ENCODE measurements around the gene GTF2A2. TPM values are rescaled to one million over a fixed set of nuclear protein-coding genes. Genes with fewer than 3 reads are reported as not detected.

Gene GTF2A2
- total RNA-seq, 5 donors from 2014 or later (not counting 1 experiment from before 2014, with no cell fraction given): 44.1 to 70.6 (median 53.3) TPM

GRCh38 chr15:59609730-59610712, 47.3 kb downstream of the GTF2A2 start:
- Mint-ChIP-seq H3K4me1 (peaks cover 2 to 12% (median 5%) of the 10 kb centered on the region in 3 donors), H3K27me3 (peaks cover 6 to 28% of the 10 kb centered on the region in 2 donors), H3K9me3 (peaks cover 0 to 8% (median 0%) of the 10 kb centered on the region in 3 donors), H3K4me3 (no peak overlapping the region), H3K27ac (no peak overlapping the region), H3K36me3 (no peaks in the 10 kb centered on the region)
- Histone ChIP-seq H3K4me1 (ENCODE audit: control insufficient read depth in 1 of 2, extremely low read depth in 1 of 2, insufficient read depth in 2 of 2, low read length in 2 of 2) (no peaks in the 10 kb centered on the region), H3K36me3 (ENCODE audit: control insufficient read depth in 2 of 2, extremely low read depth in 1 of 2, insufficient read depth in 1 of 2, low read length in 1 of 2) (no peaks in the 10 kb centered on the region), H3K27me3 (replicated peaks in 1 of 2; ENCODE audit: control insufficient read depth in 2 of 2, extremely low read depth in 1 of 2, insufficient read depth in 2 of 2, low read length in 1 of 2) (peaks cover 0 to 21% of the 10 kb centered on the region in 2 experiments), H3K27ac (ENCODE audit: low read length) (no peak overlapping the region), H3K4me3 (ENCODE audit: control insufficient read depth in 1 of 2, extremely low read depth in 1 of 2, low read length in 1 of 2) (no peak overlapping the region), H3K9me3 (no peaks in the 10 kb centered on the region)
- CTCF ChIA-PET: no interaction called here
- POLR2A ChIA-PET: no interaction called here
- ATAC-seq (replicated peaks in 1 of 4): no peak
- 97% methylated on average over 4 of the region's 7 CpGs for WGBS (ENCODE audit: insufficient coverage)
- DNase-seq: no peak

GRCh38 chr15:59605994-59606393, 51.3 kb downstream of the GTF2A2 start:
- Histone ChIP-seq H3K4me3 (ENCODE audit: control insufficient read depth in 1 of 2, extremely low read depth in 1 of 2, low read length in 1 of 2) (no peak overlapping the region), H3K9me3 (no peaks in the 10 kb centered on the region), H3K4me1 (ENCODE audit: control insufficient read depth in 1 of 2, extremely low read depth in 1 of 2, insufficient read depth in 2 of 2, low read length in 2 of 2) (no peaks in the 10 kb centered on the region), H3K36me3 (ENCODE audit: control insufficient read depth in 2 of 2, extremely low read depth in 1 of 2, insufficient read depth in 1 of 2, low read length in 1 of 2) (no peaks in the 10 kb centered on the region), H3K27ac (ENCODE audit: low read length) (no peak overlapping the region), H3K27me3 (replicated peaks in 1 of 2; ENCODE audit: control insufficient read depth in 2 of 2, extremely low read depth in 1 of 2, insufficient read depth in 2 of 2, low read length in 1 of 2) (peaks cover 0 to 13% of the 10 kb centered on the region in 2 experiments)
- ATAC-seq (replicated peaks in 1 of 4) (no peak), DNase-seq (no peak)
- WGBS (ENCODE audit: insufficient coverage): 94% methylated on average over 4 of the region's 5 CpGs
- peaks cover 0 to 1% (median 0%) of the 10 kb centered on the region in 3 donors for H3K4me1 Mint-ChIP-seq
- ChIA-PET POLR2A (no interaction called here), CTCF (no interaction called here)
- H3K36me3 Mint-ChIP-seq: peaks cover 3% of the 10 kb centered on the region
- H3K27ac Mint-ChIP-seq: no peak overlapping the region
- peaks cover 10 to 27% of the 10 kb centered on the region in 2 donors for H3K27me3 Mint-ChIP-seq
- H3K4me3 Mint-ChIP-seq: no peak overlapping the region
- peaks cover 15 to 32% (median 18%) of the 10 kb centered on the region in 3 donors for H3K9me3 Mint-ChIP-seq

DNA sequence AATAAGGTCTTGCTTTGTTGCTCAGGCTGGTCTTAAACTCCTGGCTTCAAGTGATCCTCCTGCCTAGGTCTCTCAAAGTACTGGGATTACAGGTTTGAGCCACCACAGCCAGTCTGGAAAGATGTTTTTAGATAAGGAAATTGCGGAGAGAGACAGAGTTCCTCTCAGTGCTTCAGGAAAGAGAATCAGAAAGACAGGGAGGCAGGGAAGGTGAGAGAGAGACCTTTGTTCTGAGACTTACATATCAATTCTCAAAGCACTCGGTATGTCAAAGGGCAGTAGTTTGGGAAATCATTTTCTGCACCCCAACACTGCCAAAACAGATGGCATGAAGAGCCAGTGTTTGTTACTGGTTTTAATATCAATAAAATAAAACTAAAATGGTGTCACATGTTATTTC, 58.9 kb downstream of the GTF2A2 start:
- POLR2A ChIA-PET: no interaction called here
- Mint-ChIP-seq H3K4me3 (no peak overlapping the region), H3K36me3 (peaks cover 8% of the 10 kb centered on the region), H3K4me1 (no peaks in the 10 kb centered on the region), H3K9me3 (peaks cover 4 to 24% (median 7%) of the 10 kb centered on the region in 3 donors), H3K27me3 (peaks cover 11 to 15% of the 10 kb centered on the region in 2 donors), H3K27ac (no peak overlapping the region)
- Histone ChIP-seq H3K36me3 (ENCODE audit: control insufficient read depth in 2 of 2, extremely low read depth in 1 of 2, insufficient read depth in 1 of 2, low read length in 1 of 2) (no peaks in the 10 kb centered on the region), H3K27me3 (replicated peaks in 1 of 2; ENCODE audit: control insufficient read depth in 2 of 2, extremely low read depth in 1 of 2, insufficient read depth in 2 of 2, low read length in 1 of 2) (peaks cover 0 to 4% of the 10 kb centered on the region in 2 experiments), H3K4me1 (ENCODE audit: control insufficient read depth in 1 of 2, extremely low read depth in 1 of 2, insufficient read depth in 2 of 2, low read length in 2 of 2) (no peaks in the 10 kb centered on the region), H3K27ac (ENCODE audit: low read length) (no peak overlapping the region), H3K4me3 (ENCODE audit: control insufficient read depth in 1 of 2, extremely low read depth in 1 of 2, low read length in 1 of 2) (no peak overlapping the region), H3K9me3 (no peaks in the 10 kb centered on the region)
- ATAC-seq (replicated peaks in 1 of 4) (no peak), DNase-seq (no peak)
- 100% methylated on average over 1 of the region's 2 CpGs for WGBS (ENCODE audit: insufficient coverage)
- CTCF ChIA-PET: interaction anchor here in 1 of 2 donors (0.7 kb wide), 1 partner anchor 1320 kb away, joined by 3 read pairs; no protein-coding TSS in a partner anchor

DNA sequence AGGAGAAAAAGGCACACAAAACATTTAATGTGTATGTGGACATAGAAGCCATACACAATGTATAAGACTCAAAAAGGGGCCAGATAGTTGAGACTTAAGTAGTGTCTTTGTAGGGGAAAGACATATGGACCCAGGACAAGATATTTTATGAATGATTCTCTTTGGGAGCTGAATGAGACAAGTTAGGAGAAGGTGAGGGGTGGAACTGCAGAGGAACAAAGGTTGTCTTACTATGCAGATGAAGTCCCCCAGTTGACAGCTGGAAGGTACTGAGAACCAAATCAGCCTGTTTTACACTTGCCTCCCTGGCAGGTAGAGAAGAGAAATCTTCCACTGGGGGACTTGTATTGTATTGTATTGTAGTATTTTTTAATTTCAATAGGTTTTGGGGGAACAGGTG, 60.7 kb downstream of the GTF2A2 start:
- CTCF ChIA-PET: no interaction called here
- POLR2A ChIA-PET: no interaction called here

DNA sequence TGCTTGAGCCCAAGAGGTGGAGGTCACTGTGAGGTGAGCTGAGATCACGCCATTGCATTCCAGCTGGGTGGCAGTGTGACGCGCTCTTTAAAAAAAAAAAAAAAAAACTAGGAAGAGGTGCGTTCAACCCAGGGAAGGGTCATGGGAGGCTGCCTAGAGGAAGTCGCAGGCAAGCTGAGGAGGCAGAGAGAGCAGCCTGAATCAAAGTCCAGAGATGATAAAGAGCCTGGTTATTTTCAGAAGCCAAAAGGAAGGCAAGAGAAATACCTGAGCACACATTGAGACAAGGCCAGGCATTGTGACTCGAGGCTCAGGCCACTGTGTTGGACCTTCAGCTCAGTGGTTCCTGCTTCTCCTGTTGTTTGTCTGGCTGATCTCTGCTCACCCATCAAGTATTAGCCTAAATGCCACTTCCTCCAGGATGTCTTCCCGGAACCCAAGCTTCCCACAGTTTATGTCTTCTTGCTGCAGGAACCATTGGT, 61.8 kb downstream of the GTF2A2 start:
- Mint-ChIP-seq H3K27me3 (peaks cover 4 to 10% of the 10 kb centered on the region in 2 donors), H3K36me3 (peaks cover 5% of the 10 kb centered on the region), H3K9me3 (peaks cover 0 to 3% (median 0%) of the 10 kb centered on the region in 3 donors), H3K27ac (no peak overlapping the region), H3K4me1 (peaks cover 5 to 9% (median 8%) of the 10 kb centered on the region in 3 donors), H3K4me3 (no peak overlapping the region)
- H3K27me3 ChIP-seq (replicated peaks in 1 of 2; ENCODE audit: control insufficient read depth in 2 of 2, extremely low read depth in 1 of 2, insufficient read depth in 2 of 2, low read length in 1 of 2): peaks cover 0 to 7% of the 10 kb centered on the region in 2 experiments
- H3K27ac ChIP-seq (ENCODE audit: low read length): no peak overlapping the region
- no peaks in the 10 kb centered on the region for H3K36me3 ChIP-seq (ENCODE audit: control insufficient read depth in 2 of 2, extremely low read depth in 1 of 2, insufficient read depth in 1 of 2, low read length in 1 of 2)
- no peak overlapping the region for H3K4me3 ChIP-seq (ENCODE audit: control insufficient read depth in 1 of 2, extremely low read depth in 1 of 2, low read length in 1 of 2)
- 79% methylated on average over 6 of the region's 7 CpGs for WGBS (ENCODE audit: insufficient coverage)
- CTCF ChIA-PET: no interaction called here
- ATAC-seq (replicated peaks in 1 of 4): no peak
- POLR2A ChIA-PET: no interaction called here
- H3K4me1 ChIP-seq (ENCODE audit: control insufficient read depth in 1 of 2, extremely low read depth in 1 of 2, insufficient read depth in 2 of 2, low read length in 2 of 2): no peaks in the 10 kb centered on the region
- H3K9me3 ChIP-seq: no peaks in the 10 kb centered on the region
- no peak for DNase-seq

More for the DNA sequence above, 60.7 kb downstream of the GTF2A2 start:
- Mint-ChIP-seq H3K36me3 (peaks cover 5% of the 10 kb centered on the region), H3K27me3 (peaks cover 9 to 10% of the 10 kb centered on the region in 2 donors), H3K9me3 (peaks cover 0 to 10% (median 4%) of the 10 kb centered on the region in 3 donors), H3K4me1 (peaks cover 0 to 1% (median under 1%) of the 10 kb centered on the region in 3 donors), H3K4me3 (no peak overlapping the region), H3K27ac (no peak overlapping the region)
- Histone ChIP-seq H3K27me3 (replicated peaks in 1 of 2; ENCODE audit: control insufficient read depth in 2 of 2, extremely low read depth in 1 of 2, insufficient read depth in 2 of 2, low read length in 1 of 2) (peaks cover 0 to 7% of the 10 kb centered on the region in 2 experiments), H3K4me1 (ENCODE audit: control insufficient read depth in 1 of 2, extremely low read depth in 1 of 2, insufficient read depth in 2 of 2, low read length in 2 of 2) (no peaks in the 10 kb centered on the region), H3K27ac (ENCODE audit: low read length) (no peak overlapping the region), H3K4me3 (ENCODE audit: control insufficient read depth in 1 of 2, extremely low read depth in 1 of 2, low read length in 1 of 2) (no peak overlapping the region), H3K9me3 (no peaks in the 10 kb centered on the region), H3K36me3 (ENCODE audit: control insufficient read depth in 2 of 2, extremely low read depth in 1 of 2, insufficient read depth in 1 of 2, low read length in 1 of 2) (no peaks in the 10 kb centered on the region)
- ATAC-seq (replicated peaks in 1 of 4): no peak
- no peak for DNase-seq

DNA sequence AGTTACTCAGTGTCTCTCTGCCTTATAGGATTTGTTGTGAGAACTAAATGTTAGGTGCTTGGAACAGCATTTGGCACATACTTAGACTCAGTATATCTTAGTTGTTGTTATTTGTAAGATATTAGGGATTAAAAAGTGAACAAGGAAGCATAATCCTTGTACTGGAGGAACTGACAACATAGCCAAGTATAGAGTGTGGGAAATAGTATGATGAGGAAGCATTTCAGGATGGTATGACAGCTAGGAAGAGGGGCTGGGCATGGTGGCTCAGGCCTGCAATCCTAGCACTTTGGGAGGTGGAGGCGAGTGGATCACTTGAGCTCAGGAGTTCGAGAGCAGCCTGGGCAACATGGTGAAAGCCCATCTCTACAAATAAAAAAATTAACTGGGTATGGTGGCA, 62.3 kb downstream of the GTF2A2 start:
- H3K9me3 ChIP-seq: no peaks in the 10 kb centered on the region
- H3K27ac ChIP-seq (ENCODE audit: low read length): no peak overlapping the region
- H3K36me3 Mint-ChIP-seq: peaks cover 3% of the 10 kb centered on the region
- H3K27me3 Mint-ChIP-seq: peaks cover 3 to 6% of the 10 kb centered on the region in 2 donors
- WGBS (ENCODE audit: insufficient coverage): no CpG with 5 or more reads among the region's 2 CpGs
- H3K4me1 Mint-ChIP-seq: peaks cover 8 to 11% (median 9%) of the 10 kb centered on the region in 3 donors
- peaks cover 0 to 7% of the 10 kb centered on the region in 2 experiments for H3K27me3 ChIP-seq (replicated peaks in 1 of 2; ENCODE audit: control insufficient read depth in 2 of 2, extremely low read depth in 1 of 2, insufficient read depth in 2 of 2, low read length in 1 of 2)
- ATAC-seq (replicated peaks in 1 of 4) (no peak), DNase-seq (no peak)
- no peaks in the 10 kb centered on the region for H3K36me3 ChIP-seq (ENCODE audit: control insufficient read depth in 2 of 2, extremely low read depth in 1 of 2, insufficient read depth in 1 of 2, low read length in 1 of 2)
- H3K27ac Mint-ChIP-seq: no peak overlapping the region
- no peak overlapping the region for H3K4me3 Mint-ChIP-seq
- ChIA-PET POLR2A (no interaction called here), CTCF (no interaction called here)
- H3K9me3 Mint-ChIP-seq: peaks cover 0 to 2% (median 0%) of the 10 kb centered on the region in 3 donors
- no peaks in the 10 kb centered on the region for H3K4me1 ChIP-seq (ENCODE audit: control insufficient read depth in 1 of 2, extremely low read depth in 1 of 2, insufficient read depth in 2 of 2, low read length in 2 of 2)
- H3K4me3 ChIP-seq (ENCODE audit: control insufficient read depth in 1 of 2, extremely low read depth in 1 of 2, low read length in 1 of 2): no peak overlapping the region

All from T-cell (primary cell).